Thyroid gland (tissue), 4 donors: ENCODE data around the gene PTPN23.

Experiments used
- POLR2A ChIP-seq, 2 donors: fragments of 450-650 bp; IDR thresholded peaks; one replicate each; pipeline ENCODE4 v1.6.1; 2017; ENCODE audit warnings: antibody characterized with exemption in 2 of 2, mild to moderate bottlenecking in 2 of 2, moderate library complexity in 1 of 2
- TF ChIP-seq, protein P1 (sequence below), 6 experiments: fragments of 200-600 bp in 3 of 6; fragments of 450-650 bp in 3 of 6; sonication (generic) in 3 of 6; IDR thresholded peaks; one replicate each; pipeline ENCODE4 v1.5.1; 2016 to 2019; ENCODE audit warnings: antibody characterized with exemption in 6 of 6, mild to moderate bottlenecking in 2 of 6, inconsistent platforms in 1 of 6, moderate library complexity in 1 of 6

- no peak for TF ChIP-seq POLR2A (IDR thresholded peaks at IDR 0.05)
- TF ChIP-seq, protein P1, sequence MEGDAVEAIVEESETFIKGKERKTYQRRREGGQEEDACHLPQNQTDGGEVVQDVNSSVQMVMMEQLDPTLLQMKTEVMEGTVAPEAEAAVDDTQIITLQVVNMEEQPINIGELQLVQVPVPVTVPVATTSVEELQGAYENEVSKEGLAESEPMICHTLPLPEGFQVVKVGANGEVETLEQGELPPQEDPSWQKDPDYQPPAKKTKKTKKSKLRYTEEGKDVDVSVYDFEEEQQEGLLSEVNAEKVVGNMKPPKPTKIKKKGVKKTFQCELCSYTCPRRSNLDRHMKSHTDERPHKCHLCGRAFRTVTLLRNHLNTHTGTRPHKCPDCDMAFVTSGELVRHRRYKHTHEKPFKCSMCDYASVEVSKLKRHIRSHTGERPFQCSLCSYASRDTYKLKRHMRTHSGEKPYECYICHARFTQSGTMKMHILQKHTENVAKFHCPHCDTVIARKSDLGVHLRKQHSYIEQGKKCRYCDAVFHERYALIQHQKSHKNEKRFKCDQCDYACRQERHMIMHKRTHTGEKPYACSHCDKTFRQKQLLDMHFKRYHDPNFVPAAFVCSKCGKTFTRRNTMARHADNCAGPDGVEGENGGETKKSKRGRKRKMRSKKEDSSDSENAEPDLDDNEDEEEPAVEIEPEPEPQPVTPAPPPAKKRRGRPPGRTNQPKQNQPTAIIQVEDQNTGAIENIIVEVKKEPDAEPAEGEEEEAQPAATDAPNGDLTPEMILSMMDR (IDR thresholded peaks at IDR 0.05), result no peak
Observed at GRCh38 chr3:47456984-47457383, 76.2 kb downstream of the PTPN23 start.
